Measurements from ENCODE around the gene TBL1X. TPM values are rescaled to one million over a fixed set of nuclear protein-coding genes. Genes with fewer than 3 reads are reported as not detected.

The TBL1X gene
- total RNA-seq, 1 experiment from 2014 or later = 15.0 TPM

GRCh38 chrX:9610771-9611392, 146.0 kb downstream of the TBL1X start:
- CTCF ChIA-PET = interaction anchor here (0.6 to 0.7 kb wide), 2 partner anchors 202 to 999 kb away, joined by 3 read pairs; no protein-coding TSS in a partner anchor
- Mint-ChIP-seq H3K4me1 (ENCODE audit: insufficient read depth, unreplicated experiment) (peaks cover 9% of the 10 kb centered on the region), H3K9me3 (ENCODE audit: unreplicated experiment) (no peaks in the 10 kb centered on the region), H3K27me3 (ENCODE audit: insufficient read depth, unreplicated experiment) (no peaks in the 10 kb centered on the region), H3K4me3 (ENCODE audit: unreplicated experiment) (no peak overlapping the region), H3K36me3 (ENCODE audit: insufficient read depth, unreplicated experiment) (no peaks in the 10 kb centered on the region), H3K27ac (ENCODE audit: low read depth, unreplicated experiment) (no peak overlapping the region)
- BruUV-seq (replicated peaks) = no TSS peak
- no peak for TF ChIP-seq CTCF (IDR thresholded peaks at IDR 0.05; ENCODE audit: unreplicated experiment)
- intact Hi-C loops (cut with micrococcal nuclease) = no loop called here
- peak; percentile 33 for DNase-seq (ENCODE audit: unreplicated experiment)
- POLR2A ChIA-PET = interaction anchor here (0.6 kb wide), 1 partner anchor 87 kb away, joined by 3 read pairs; no protein-coding TSS in a partner anchor

DNA sequence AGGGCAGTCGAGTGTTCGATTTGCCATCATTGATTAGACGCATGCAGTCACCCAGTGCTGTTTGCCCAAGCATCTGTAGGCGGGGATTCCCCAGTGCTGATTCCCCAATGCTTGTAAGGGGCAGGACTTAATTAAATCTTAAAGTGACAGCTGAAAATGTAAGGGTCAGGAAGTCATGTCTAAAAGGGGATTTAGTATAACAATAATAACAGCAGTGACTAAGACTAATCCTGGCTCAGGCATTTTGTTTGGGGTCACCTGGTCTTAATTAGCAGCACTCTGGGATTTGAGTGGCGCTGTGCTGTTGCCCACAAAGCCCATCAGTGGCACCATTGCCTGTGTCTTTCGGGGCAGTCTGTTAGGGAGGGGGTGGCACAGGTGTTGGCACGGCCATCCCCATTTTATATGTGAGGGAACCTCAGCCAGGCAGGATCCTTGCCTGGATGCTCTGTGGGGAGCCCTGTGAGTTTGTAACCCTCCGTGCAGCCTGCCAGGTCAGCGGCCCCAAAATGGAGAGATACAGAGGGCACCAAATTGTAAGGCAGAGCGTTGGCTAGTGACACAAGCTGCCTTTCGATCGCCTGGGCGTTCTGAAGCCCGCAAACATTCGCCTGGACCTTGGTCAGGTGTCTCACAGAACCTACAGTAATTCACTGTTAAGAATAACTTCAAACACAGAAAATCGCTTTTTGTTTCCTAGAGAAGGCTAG, 146.7 kb downstream of the TBL1X start:
- no peak for TF ChIP-seq CTCF (IDR thresholded peaks at IDR 0.05; ENCODE audit: unreplicated experiment)
- BruUV-seq (replicated peaks) = no TSS peak
- no peaks in the 10 kb centered on the region for H3K27me3 Mint-ChIP-seq (ENCODE audit: insufficient read depth, unreplicated experiment)
- H3K36me3 Mint-ChIP-seq (ENCODE audit: insufficient read depth, unreplicated experiment) = no peaks in the 10 kb centered on the region
- no peak overlapping the region for H3K4me3 Mint-ChIP-seq (ENCODE audit: unreplicated experiment)
- H3K9me3 Mint-ChIP-seq (ENCODE audit: unreplicated experiment) = no peaks in the 10 kb centered on the region
- ChIA-PET POLR2A (no interaction called here), CTCF (interaction anchor here (0.6 kb wide), 1 partner anchor 202 kb away, joined by 3 read pairs; no protein-coding TSS in a partner anchor)
- no peak for DNase-seq (ENCODE audit: unreplicated experiment)
- peaks cover 9% of the 10 kb centered on the region for H3K4me1 Mint-ChIP-seq (ENCODE audit: insufficient read depth, unreplicated experiment)
- no peak overlapping the region for H3K27ac Mint-ChIP-seq (ENCODE audit: low read depth, unreplicated experiment)
- intact Hi-C loops (cut with micrococcal nuclease) = no loop called here

- ChIA-PET POLR2A (no interaction called here), CTCF (no interaction called here)
- intact Hi-C loops (cut with micrococcal nuclease) = no loop called here
- no TSS peak for BruUV-seq (replicated peaks)
- Mint-ChIP-seq H3K36me3 (ENCODE audit: insufficient read depth, unreplicated experiment) (no peaks in the 10 kb centered on the region), H3K27ac (ENCODE audit: low read depth, unreplicated experiment) (no peak overlapping the region), H3K4me3 (ENCODE audit: unreplicated experiment) (no peak overlapping the region), H3K4me1 (ENCODE audit: insufficient read depth, unreplicated experiment) (peaks cover 9% of the 10 kb centered on the region), H3K27me3 (ENCODE audit: insufficient read depth, unreplicated experiment) (no peaks in the 10 kb centered on the region), H3K9me3 (ENCODE audit: unreplicated experiment) (no peaks in the 10 kb centered on the region)
- no peak for DNase-seq (ENCODE audit: unreplicated experiment)
- TF ChIP-seq CTCF (IDR thresholded peaks at IDR 0.05; ENCODE audit: unreplicated experiment) = no peak
These were observed 147.3 kb downstream of the TBL1X start for GRCh38 chrX:9612146-9612505.

DNA sequence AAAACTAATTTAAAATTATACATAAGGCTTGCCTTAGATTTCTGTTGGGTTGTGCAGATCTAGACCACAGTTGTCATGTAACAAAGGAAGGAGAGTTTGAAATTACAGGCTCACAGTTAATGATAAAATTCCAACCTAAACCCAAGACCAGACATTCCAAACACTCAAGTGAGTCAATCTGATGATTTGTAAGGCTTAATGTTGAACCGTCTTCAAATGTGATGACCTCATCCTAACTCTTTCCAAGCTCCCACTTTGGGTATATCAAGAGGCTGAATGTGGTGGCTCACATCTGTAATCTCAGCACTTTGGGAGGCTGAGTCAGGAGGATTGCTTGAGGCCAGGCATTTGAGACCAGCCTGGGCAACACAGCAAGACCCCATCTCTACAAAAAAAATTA, 149.2 kb downstream of the TBL1X start:
- Mint-ChIP-seq H3K27me3 (ENCODE audit: insufficient read depth, unreplicated experiment) (no peaks in the 10 kb centered on the region), H3K4me3 (ENCODE audit: unreplicated experiment) (no peak overlapping the region), H3K4me1 (ENCODE audit: insufficient read depth, unreplicated experiment) (peaks cover 9% of the 10 kb centered on the region), H3K9me3 (ENCODE audit: unreplicated experiment) (no peaks in the 10 kb centered on the region), H3K27ac (ENCODE audit: low read depth, unreplicated experiment) (no peak overlapping the region), H3K36me3 (ENCODE audit: insufficient read depth, unreplicated experiment) (no peaks in the 10 kb centered on the region)
- BruUV-seq (replicated peaks) = no TSS peak
- ChIA-PET CTCF (interaction anchor here (1.0 kb wide), 1 partner anchor 33 kb away, joined by 3 read pairs; no protein-coding TSS in a partner anchor), POLR2A (no interaction called here)
- intact Hi-C loops (cut with micrococcal nuclease) = no loop called here
- DNase-seq (ENCODE audit: unreplicated experiment) = peak; percentile 11
- TF ChIP-seq CTCF (IDR thresholded peaks at IDR 0.05; ENCODE audit: unreplicated experiment) = no peak
